OCI-LY7 (cell line): ENCODE data around the gene PIRT.

ENCODE experiments used
- EZH2phosphoT487 ChIP-seq: fragments of 200-600 bp; sonication (generic); IDR thresholded peaks from 2 replicates; pipeline ENCODE4 v1.6.1; 2018; ENCODE audit warnings: low read depth, borderline replicate concordance, mild to moderate bottlenecking, mixed run types, antibody characterized with exemption, low read length, moderate library complexity, mixed read lengths
- TF ChIP-seq, protein P1 (sequence below): fragments of 200-600 bp; sonication (generic); conservative IDR thresholded peaks from 2 replicates; pipeline ENCODE4 v1.5.1; 2014; ENCODE audit warnings: mild to moderate bottlenecking, antibody characterized with exemption, low read length, moderate library complexity, mixed read lengths

DNA sequence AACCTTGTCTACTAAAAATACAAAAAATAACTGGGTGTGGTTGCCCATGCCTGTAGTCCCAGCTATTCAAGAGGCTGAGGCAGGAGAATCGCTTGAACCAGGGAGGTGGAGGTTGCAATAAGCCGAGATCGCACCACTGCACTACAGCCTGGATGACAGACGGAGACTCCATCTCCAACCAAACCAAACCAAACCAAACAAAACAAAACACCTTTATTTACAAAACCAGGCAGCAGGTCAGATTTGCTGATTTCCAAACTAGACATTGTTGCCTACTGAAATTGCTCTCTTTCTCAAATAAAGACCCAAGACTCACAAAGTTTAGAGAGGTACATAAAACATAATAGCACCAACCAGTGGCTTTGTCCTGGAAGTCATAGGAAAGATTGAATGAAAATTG, 28.3 kb downstream of the PIRT start:
- TF ChIP-seq, protein P1, sequence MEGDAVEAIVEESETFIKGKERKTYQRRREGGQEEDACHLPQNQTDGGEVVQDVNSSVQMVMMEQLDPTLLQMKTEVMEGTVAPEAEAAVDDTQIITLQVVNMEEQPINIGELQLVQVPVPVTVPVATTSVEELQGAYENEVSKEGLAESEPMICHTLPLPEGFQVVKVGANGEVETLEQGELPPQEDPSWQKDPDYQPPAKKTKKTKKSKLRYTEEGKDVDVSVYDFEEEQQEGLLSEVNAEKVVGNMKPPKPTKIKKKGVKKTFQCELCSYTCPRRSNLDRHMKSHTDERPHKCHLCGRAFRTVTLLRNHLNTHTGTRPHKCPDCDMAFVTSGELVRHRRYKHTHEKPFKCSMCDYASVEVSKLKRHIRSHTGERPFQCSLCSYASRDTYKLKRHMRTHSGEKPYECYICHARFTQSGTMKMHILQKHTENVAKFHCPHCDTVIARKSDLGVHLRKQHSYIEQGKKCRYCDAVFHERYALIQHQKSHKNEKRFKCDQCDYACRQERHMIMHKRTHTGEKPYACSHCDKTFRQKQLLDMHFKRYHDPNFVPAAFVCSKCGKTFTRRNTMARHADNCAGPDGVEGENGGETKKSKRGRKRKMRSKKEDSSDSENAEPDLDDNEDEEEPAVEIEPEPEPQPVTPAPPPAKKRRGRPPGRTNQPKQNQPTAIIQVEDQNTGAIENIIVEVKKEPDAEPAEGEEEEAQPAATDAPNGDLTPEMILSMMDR = no peak
- TF ChIP-seq EZH2phosphoT487 = no peak
